GM19035 (cell line): Measurements from ENCODE around the gene CFAP46.
"Not testable (repeated sequence)": the region's sequence is repeated elsewhere in the genome, so short reads cannot be mapped to it uniquely, and the experiment has no call there.

Experiments used
- ATAC-seq: cut with Tn5 transposase; IDR thresholded peaks from one replicate; pipeline ENCODE4 v1.9.1; 2021; ENCODE audit not compliant: unreplicated experiment

Gene CFAP46

GRCh38 chr10:132945125-132945893, 2.9 kb upstream of the CFAP46 start:
- no peak for ATAC-seq

DNA sequence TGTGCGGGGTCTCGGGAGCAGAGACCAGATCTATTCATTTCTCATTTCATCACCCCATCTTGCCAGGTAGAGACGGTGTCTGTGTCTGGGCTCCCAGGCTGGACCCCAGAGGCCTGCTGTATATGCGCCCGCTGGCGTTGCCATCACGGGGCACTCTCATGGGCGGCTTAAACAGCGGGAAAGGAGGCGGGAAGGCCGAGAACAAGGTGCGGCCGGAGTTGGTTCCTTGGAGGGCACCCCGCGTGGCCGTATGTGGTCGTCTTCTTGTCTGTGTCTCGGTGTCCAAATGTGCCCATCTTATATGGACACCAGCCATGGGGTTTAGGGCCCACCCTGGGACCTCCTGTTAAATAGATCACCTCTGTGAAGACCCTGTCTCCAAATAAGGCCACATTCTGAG, 2.1 kb upstream of the CFAP46 start:
- ATAC-seq: no peak

- ATAC-seq: no peak
Measured at GRCh38 chr10:132943791-132944404, 1.5 kb upstream of the CFAP46 start.

- ATAC-seq: no peak
Measured at GRCh38 chr10:132943058-132943790, 854 bp upstream of the CFAP46 start.

GRCh38 chr10:132941640-132942051, 724 bp downstream of the CFAP46 start:
- no peak for ATAC-seq

- ATAC-seq: no peak
Measured at GRCh38 chr10:132940791-132941465, 1.4 kb downstream of the CFAP46 start.

DNA sequence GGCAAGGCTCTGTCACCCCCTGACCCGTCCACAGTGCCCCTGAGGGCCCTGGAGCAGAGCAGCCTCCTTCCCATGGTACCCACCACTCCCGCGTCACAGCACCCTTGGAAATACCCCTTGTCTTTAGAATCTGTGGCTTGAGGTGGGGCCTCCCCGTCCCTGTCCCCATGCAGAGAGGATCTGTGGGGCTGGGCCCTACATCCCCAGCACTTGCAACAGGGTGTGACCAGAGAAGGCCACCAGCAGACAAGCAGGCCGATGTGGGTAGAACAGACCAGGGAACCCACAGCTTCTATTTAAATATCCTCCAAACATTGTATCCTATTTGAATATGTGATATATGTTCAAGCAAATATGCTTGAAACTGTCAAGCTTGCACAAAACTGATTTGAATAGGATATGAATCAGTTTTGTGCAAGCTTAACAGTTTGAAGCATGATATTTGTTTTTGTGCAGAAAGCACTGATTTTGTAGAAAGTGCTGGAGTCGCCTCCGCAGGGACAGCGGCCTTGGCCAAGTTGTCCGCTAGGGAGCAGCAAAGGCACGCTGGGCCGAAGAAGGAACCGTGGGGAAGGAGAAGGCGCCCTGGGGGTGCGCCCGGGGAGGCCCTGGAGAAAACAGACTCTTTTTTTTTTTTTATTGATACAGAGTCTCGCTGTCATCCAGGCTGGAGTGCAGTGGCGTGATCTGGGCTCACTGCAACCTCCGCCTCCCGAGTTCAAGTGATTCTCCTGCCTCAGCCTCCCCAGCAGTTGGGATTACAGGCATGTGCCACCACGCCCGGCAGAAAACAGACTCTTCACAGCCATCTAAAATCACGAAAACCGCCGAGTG, 2.2 kb downstream of the CFAP46 start:
- ATAC-seq: no peak

GRCh38 chr10:132939378-132939955, 2.9 kb downstream of the CFAP46 start:
- no peak for ATAC-seq

GRCh38 chr10:132938472-132939339, 3.7 kb downstream of the CFAP46 start:
- ATAC-seq: no peak

- no peak for ATAC-seq
Measured at GRCh38 chr10:132937861-132938260, 4.5 kb downstream of the CFAP46 start.

DNA sequence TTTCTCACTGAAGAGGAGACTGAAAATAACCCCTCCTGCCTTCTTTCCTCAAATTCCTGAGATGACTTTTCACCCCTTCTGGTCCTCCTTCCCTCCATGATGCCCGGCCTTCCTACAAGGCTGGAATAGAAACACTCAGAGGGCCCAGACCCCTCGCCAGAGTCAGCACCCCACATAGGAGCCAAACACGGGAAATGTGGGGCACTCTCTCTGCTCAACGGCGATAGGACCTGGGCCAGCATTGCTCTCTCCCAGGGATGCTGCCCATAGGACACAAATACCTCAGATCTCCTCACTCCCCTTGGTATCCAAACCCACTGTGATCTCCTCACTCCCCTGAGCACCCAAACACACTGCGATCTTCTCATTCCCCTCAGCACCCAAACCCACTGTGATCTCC, 7.4 kb downstream of the CFAP46 start:
- no peak for ATAC-seq

DNA sequence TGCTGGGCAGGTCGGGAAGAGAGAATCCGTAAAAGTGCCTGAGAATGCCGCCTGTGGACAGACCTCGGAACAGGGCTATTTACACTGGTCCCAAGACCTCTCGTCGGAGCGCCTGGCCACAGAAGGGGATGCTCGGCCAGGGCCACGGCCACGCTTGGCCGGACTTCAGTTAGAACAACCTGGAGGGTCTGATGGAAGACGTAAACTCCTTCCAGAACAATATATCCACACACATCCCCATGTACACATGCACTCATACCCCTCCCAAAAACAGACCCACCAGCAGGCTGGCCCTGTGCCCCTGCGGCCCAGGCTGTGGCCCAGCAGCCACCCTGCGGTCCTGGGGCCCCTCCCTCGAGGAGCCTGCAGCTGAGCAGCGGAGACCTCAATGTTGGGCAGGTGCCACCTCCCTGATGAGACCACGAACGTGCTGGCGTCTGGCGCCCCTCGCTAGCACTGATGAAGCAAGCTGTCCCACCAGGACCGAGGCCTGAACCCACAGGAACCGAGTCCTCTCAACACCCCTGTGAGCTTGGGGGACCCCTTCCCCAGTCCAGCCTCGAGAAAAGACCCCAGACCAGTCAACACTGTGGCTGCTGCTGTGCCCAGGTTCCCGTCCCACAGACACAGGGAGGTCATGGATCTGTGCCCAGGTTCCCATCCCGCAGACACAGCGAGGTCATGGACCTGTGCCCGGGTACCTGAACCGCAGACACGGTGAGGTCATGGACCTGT, 8.9 kb downstream of the CFAP46 start:
- ATAC-seq: no peak

DNA sequence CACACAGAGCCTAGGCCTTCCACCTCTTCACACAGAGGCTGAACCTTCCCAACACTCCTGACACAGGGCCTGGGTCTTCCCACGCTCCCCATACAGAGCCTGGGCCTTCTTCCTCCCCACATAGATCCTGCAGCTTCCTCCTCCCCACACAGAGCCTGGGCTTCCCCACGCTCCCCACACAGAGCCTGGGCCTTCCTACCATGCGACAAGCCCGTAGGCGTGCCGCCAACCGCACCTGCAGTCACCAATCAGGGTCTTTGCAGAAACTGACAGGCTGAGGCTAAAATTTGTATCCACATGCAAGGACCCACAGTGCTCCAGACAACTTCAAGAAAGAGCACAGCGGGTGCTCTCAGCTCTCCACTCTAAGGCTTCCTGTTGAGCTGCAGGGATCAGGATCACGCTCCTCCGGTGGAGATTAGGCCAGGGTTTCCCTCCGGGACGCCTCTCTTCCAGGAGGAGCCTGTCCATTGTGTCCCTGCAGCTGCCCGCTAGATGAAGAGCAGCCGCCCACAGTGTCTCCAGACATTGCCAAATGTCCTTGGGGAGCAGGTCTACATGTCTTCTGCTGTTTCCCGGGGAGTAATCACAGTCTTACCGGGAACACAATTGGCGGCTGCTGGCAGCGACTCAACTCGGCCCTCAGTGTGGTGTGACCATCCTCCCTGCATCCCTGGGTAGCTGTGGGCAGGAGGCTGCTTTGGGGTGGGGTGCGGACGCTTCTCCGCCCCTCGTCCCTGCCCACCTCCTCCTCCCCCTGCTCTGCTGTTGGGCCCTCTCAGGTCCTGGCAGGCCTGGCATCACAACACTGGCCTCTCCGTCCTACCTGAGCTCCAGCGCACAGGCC, 9.7 kb downstream of the CFAP46 start:
- no peak for ATAC-seq

GRCh38 chr10:132931258-132932250, 10.8 kb downstream of the CFAP46 start:
- ATAC-seq: not testable (repeated sequence)

DNA sequence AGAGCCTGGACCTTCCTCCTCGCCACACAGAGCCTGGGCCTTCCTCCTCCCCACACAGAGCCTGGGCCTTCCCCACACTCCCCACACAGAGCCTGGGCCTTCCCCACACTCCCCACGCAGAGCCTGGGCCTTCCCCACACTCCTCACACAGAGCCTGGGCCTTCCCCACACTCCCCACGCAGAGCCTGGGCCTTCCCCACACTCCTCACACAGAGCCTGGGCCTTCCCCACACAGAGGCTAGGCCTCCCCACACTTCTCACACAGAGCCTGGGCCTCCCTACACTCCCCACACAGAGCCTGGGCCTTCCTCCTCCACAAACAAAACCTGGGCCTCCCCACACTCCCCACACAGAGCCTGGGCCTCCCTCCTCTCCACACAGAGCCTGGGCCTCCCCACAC, 11.7 kb downstream of the CFAP46 start:
- ATAC-seq: not testable (repeated sequence)

- ATAC-seq: no peak
Measured at GRCh38 chr10:132929953-132930548, 12.3 kb downstream of the CFAP46 start.
